Right lobe of liver (tissue), 6 donors: ENCODE measurements around the gene MAST2. TPM values are rescaled to one million over a fixed set of nuclear protein-coding genes. Genes with fewer than 3 reads are reported as not detected.

Source experiments
- ATAC-seq, 4 donors: fragments of 200-7000 bp; cut with Tn5 transposase; one replicate each; pipeline ENCODE4 v1.9.1; 2020; ENCODE audit warnings: mild to moderate bottlenecking in 4 of 4, moderate library complexity in 4 of 4
- DNase-seq, 3 donors: peaks; one replicate each; pipeline ENCODE4 v3.0.0-alpha.2; 2020
- H3K27ac ChIP-seq, 3 donors: fragments of 200-600 bp; one replicate each; pipeline ENCODE4 v1.8.0; 2022
- H3K27me3 ChIP-seq, 2 donors: fragments of 200-600 bp; one replicate each; pipeline ENCODE4 v1.8.0; 2022
- H3K36me3 ChIP-seq, 4 donors: fragments of 200-600 bp; sonication (generic) in 1 of 4; one replicate each; pipeline versions ENCODE4 v1.5.1 to v1.8.0; 2017 to 2022; ENCODE audit warnings: control low read depth in 1 of 4
- H3K4me1 ChIP-seq, 4 donors: fragments of 200-600 bp; sonication (generic) in 1 of 4; one replicate each; pipeline versions ENCODE4 v1.5.1 to v1.8.0; 2017 to 2022; ENCODE audit warnings: control low read depth in 1 of 4
- H3K4me3 ChIP-seq, 3 donors: fragments of 200-600 bp; one replicate each; pipeline ENCODE4 v1.8.0; 2022
- H3K9me3 ChIP-seq, 4 donors: fragments of 200-600 bp; sonication (generic) in 1 of 4; one replicate each; pipeline versions ENCODE4 v1.5.1 to v1.8.0; 2017 to 2022; ENCODE audit warnings: control low read depth in 1 of 4
- POLR2A ChIP-seq: fragments of 450-650 bp; IDR thresholded peaks from one replicate; pipeline ENCODE4 v1.6.1; 2017; ENCODE audit warnings: antibody characterized with exemption, mild to moderate bottlenecking
- WGBS: methylation state at CpG from one replicate; pipeline ENCODE4 v1.1.6; 2018; ENCODE audit warnings: low coverage, low lambda C conversion rate; ENCODE audit not compliant: insufficient coverage; ENCODE audit errors: missing lambda C conversion rate; 5-methylcytosine and 5-hydroxymethylcytosine counted together
- intact Hi-C, 2 donors: fragments of 100-400 bp; cut with DNase I; formaldehyde crosslinking; loops; one replicate each; pipeline versions ENCODE4 v1.11.2 to v1.14.1; 2022
- total RNA-seq, 6 experiments: library from RNA; depleted of rRNA in 2 of 6; stranded (reverse); fragments of >200 nt in 2 of 6; fragmentation: NEBNext Ultra II Directional in 3 of 6; extraction: Animal tissue kit (Norgen Biotek cat#: 25700) in 3 of 6; gene quantifications; one replicate each; pipeline versions ENCODE4 v1.1.0 to v1.2.4, GENCODE V29; 2016 to 2023
- TF ChIP-seq, protein P1 (sequence below), 4 donors: fragments of 200-600 bp in 3 of 4; fragments of 450-650 bp in 1 of 4; IDR thresholded peaks; one replicate each; pipeline versions ENCODE4 v1.5.1 to v1.8.0; 2016 to 2022; ENCODE audit warnings: antibody characterized with exemption in 4 of 4, mild to moderate bottlenecking in 2 of 4
- donor health status: DM: no; HTN: yes; CAD: no.
- donor health status: DM: no; HTN: no; CAD: no.
- donor health status: DM: no; HTN: no; CAD: no.
- donor health status: DM: no; HTN: yes; CAD: no.
- donor health status: DM: no; HTN: yes; CAD: no.

Gene MAST2
- total RNA-seq, 6 experiments from 2014 or later: 9.9 to 14.9 (median 12.3) TPM

DNA sequence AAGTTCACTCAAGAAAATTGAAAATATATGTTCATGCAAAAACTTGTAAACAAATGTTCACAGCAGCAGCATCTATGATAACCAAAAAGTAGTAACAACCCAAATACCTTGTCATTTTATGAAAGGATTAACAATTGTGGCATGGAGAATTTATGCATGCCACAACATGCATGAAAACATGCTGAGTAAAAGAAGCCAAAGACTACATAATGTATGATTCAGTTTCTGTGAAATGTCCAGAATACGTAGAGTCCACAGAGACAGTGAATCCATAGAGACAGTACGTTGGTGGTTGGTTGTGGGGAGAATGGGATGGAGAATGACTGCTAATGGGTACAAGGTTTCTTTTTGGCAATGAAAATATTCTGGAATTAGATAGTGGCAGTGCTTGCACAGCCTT lies 148.7 kb downstream of the MAST2 start:
- intact Hi-C loops: no loop called here
- ATAC-seq (no peak), DNase-seq (no peak)
- H3K36me3 ChIP-seq: no peaks in the 10 kb centered on the region
- H3K27ac ChIP-seq: no peak overlapping the region
- H3K9me3 ChIP-seq: no peaks in the 10 kb centered on the region
- no peaks in the 10 kb centered on the region for H3K27me3 ChIP-seq
- no peak overlapping the region for H3K4me3 ChIP-seq
- TF ChIP-seq POLR2A: no peak
- TF ChIP-seq, protein P1, sequence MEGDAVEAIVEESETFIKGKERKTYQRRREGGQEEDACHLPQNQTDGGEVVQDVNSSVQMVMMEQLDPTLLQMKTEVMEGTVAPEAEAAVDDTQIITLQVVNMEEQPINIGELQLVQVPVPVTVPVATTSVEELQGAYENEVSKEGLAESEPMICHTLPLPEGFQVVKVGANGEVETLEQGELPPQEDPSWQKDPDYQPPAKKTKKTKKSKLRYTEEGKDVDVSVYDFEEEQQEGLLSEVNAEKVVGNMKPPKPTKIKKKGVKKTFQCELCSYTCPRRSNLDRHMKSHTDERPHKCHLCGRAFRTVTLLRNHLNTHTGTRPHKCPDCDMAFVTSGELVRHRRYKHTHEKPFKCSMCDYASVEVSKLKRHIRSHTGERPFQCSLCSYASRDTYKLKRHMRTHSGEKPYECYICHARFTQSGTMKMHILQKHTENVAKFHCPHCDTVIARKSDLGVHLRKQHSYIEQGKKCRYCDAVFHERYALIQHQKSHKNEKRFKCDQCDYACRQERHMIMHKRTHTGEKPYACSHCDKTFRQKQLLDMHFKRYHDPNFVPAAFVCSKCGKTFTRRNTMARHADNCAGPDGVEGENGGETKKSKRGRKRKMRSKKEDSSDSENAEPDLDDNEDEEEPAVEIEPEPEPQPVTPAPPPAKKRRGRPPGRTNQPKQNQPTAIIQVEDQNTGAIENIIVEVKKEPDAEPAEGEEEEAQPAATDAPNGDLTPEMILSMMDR (IDR thresholded peaks at IDR 0.05): no peak
- peaks cover 0 to 21% (median 5%) of the 10 kb centered on the region in 4 donors for H3K4me1 ChIP-seq
- 97% methylated on average over 2 of the region's 2 CpGs for WGBS

DNA sequence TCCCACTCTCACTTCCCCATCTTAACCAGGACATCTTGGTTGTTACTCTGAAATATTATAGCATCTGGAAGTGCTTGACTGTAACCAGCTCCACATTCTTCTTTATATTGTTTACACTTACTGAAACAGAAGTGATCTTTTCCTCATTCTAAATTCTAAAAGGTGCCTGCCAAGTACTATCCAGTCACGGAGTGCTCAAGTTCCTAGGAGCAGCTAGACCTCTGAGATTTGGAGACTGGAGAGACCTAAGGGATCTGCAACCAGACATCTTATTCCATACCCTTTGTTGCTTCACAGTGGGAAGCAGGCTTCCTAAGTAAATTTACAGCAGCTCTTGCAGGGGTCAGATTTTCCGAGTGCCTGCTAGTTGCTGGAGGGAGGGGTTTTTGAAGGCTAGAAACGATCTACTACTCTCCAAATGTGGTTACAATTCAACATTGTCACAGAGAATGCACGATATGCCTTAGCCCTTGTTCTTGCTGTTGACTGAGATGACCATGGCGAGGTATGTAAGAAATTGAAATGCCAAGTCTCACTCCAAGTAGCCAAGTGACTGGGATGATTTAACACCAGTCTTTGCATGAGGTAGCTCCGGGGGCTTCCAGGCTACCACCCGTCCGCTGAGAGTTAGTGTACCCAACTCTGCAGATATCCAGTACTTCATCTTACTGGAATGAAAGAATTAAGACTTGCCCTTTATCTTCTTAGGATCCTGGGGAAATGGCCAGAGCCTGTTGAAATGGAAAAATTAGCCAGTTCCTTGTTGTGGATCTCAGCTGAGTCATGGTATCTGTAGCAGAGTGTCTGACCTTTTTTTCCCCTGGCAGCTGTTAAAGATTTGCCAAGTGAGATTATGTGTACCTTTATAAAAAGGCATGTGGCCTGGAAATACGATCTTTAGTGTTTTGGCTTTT lies 150.8 kb downstream of the MAST2 start:
- no peaks in the 10 kb centered on the region for H3K27me3 ChIP-seq
- ATAC-seq: peak; percentile 67 to 96 (median 87)
- no peak for DNase-seq
- no peak overlapping the region for H3K4me3 ChIP-seq
- peak overlapping the region; percentile 49 to 68 (median 62) for H3K27ac ChIP-seq
- H3K9me3 ChIP-seq: no peaks in the 10 kb centered on the region
- WGBS: 49% methylated on average over 9 of the region's 9 CpGs
- peaks cover 0 to 21% (median 5%) of the 10 kb centered on the region in 4 donors for H3K4me1 ChIP-seq
- TF ChIP-seq, protein P1 (IDR thresholded peaks at IDR 0.05): no peak
- no peak for TF ChIP-seq POLR2A
- intact Hi-C loops: no loop called here
- no peaks in the 10 kb centered on the region for H3K36me3 ChIP-seq

GRCh38 chr1:45957684-45958083 lies 154.3 kb downstream of the MAST2 start:
- H3K4me1 ChIP-seq: peaks cover 0 to 21% (median 5%) of the 10 kb centered on the region in 4 donors
- intact Hi-C loops: no loop called here
- no peaks in the 10 kb centered on the region for H3K9me3 ChIP-seq
- peak in 1 of 4 donors; percentile 42 for ATAC-seq
- TF ChIP-seq, protein P1 (IDR thresholded peaks at IDR 0.05): no peak
- no peak for TF ChIP-seq POLR2A
- no peak overlapping the region for H3K27ac ChIP-seq
- no peak overlapping the region for H3K4me3 ChIP-seq
- no peaks in the 10 kb centered on the region for H3K36me3 ChIP-seq
- H3K27me3 ChIP-seq: no peaks in the 10 kb centered on the region
- no peak for DNase-seq
- 62% methylated on average over 2 of the region's 2 CpGs for WGBS

GRCh38 chr1:45958317-45958716 lies 154.9 kb downstream of the MAST2 start:
- intact Hi-C loops: no loop called here
- ATAC-seq (no peak), DNase-seq (no peak)
- no peaks in the 10 kb centered on the region for H3K36me3 ChIP-seq
- no peaks in the 10 kb centered on the region for H3K9me3 ChIP-seq
- no peak overlapping the region for H3K27ac ChIP-seq
- TF ChIP-seq, protein P1 (IDR thresholded peaks at IDR 0.05): no peak
- TF ChIP-seq POLR2A: no peak
- H3K4me1 ChIP-seq: peaks cover 0 to 19% (median 5%) of the 10 kb centered on the region in 4 donors
- no peak overlapping the region for H3K4me3 ChIP-seq
- no peaks in the 10 kb centered on the region for H3K27me3 ChIP-seq
